ENCODE measurements around the gene KCNJ15. TPM values are rescaled to one million over a fixed set of nuclear protein-coding genes. Genes with fewer than 3 reads are reported as not detected.

KCNJ15 gene
- total RNA-seq, 1 donor from 2014 or later, result 0.40 TPM

DNA sequence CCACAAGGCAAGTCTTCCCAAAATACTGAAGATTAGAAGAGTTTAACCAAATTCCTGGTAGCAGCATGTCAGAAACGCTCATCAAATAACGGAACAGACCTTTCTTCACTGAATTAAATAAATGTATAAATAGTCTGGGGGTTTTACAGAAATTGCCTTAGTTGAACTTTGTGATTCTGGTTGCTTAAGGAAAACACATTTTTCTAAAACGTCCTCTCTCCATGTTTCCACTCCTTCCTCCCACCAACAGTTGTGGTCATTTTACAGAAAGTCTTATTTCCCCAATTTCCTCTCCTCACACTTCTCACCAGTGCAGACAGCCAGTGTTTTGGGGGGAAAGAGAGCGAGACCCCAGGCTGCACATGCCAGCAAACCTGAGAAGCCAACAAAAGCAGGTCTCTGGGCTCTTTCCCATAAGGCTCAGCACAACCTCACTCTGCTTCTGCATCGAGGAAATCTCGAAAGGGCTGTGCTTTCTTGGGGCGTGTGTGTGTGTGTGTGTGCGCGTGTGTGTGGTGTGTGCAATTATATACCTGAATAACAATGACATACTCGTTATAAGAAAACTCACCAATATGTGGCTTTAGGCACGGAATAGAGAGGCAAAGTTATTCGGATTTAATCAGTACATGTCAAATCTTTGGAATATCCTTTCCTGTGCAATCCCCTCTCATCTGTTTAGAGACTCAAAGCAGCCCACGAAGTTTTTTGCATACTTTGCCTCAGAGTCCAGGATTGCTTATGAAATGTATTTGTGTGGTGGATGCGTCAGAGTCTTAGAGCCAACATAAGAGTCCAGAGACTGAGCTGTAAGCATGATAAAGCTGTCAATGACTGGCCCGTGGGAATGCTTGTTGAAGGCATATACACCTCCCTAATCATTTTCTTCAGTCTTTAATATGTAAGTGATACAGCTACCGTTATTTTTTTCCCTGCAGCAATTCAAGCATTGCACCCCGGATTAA lies 2.0 kb downstream of the KCNJ15 start:
- Mint-ChIP-seq H3K4me1 (no peaks in the 10 kb centered on the region), H3K36me3 (ENCODE audit: low read depth) (no peaks in the 10 kb centered on the region), H3K27me3 (ENCODE audit: low read depth) (peaks cover 7% of the 10 kb centered on the region), H3K27ac (ENCODE audit: unreplicated experiment) (no peak overlapping the region), H3K4me3 (no peak overlapping the region), H3K9me3 (no peaks in the 10 kb centered on the region)
- TF ChIP-seq, protein P1, sequence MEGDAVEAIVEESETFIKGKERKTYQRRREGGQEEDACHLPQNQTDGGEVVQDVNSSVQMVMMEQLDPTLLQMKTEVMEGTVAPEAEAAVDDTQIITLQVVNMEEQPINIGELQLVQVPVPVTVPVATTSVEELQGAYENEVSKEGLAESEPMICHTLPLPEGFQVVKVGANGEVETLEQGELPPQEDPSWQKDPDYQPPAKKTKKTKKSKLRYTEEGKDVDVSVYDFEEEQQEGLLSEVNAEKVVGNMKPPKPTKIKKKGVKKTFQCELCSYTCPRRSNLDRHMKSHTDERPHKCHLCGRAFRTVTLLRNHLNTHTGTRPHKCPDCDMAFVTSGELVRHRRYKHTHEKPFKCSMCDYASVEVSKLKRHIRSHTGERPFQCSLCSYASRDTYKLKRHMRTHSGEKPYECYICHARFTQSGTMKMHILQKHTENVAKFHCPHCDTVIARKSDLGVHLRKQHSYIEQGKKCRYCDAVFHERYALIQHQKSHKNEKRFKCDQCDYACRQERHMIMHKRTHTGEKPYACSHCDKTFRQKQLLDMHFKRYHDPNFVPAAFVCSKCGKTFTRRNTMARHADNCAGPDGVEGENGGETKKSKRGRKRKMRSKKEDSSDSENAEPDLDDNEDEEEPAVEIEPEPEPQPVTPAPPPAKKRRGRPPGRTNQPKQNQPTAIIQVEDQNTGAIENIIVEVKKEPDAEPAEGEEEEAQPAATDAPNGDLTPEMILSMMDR (conservative IDR thresholded peaks at IDR 0.05), result no peak
- no peak for DNase-seq (ENCODE audit: low read depth, low spot score)

DNA sequence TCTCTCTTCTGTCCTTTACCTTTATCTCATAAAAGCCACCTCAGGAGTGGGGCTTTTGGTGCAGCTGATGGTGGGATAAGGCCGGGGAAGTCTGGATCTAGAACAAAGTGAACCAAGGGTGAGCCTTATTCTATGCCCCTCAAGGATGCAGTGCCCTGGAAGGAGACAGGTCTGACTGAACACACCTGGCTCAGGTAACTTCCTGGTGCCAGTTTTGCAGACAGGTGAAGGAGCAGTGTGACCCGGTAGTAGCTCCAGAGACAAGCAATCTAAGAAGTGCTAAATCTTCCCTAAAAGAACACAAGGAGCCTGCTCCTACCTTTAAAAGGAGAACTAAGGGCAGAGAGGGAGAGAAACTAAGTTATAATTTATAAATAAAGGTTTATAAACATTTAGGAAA lies 2.9 kb downstream of the KCNJ15 start:
- H3K4me3 Mint-ChIP-seq, result no peak overlapping the region
- no peaks in the 10 kb centered on the region for H3K36me3 Mint-ChIP-seq (ENCODE audit: low read depth)
- TF ChIP-seq, protein P1 (conservative IDR thresholded peaks at IDR 0.05), result no peak
- peaks cover 6% of the 10 kb centered on the region for H3K4me1 Mint-ChIP-seq
- H3K27ac Mint-ChIP-seq (ENCODE audit: unreplicated experiment), result no peak overlapping the region
- no peak for DNase-seq (ENCODE audit: low read depth, low spot score)
- H3K9me3 Mint-ChIP-seq, result no peaks in the 10 kb centered on the region
- H3K27me3 Mint-ChIP-seq (ENCODE audit: low read depth), result peaks cover 7% of the 10 kb centered on the region

DNA sequence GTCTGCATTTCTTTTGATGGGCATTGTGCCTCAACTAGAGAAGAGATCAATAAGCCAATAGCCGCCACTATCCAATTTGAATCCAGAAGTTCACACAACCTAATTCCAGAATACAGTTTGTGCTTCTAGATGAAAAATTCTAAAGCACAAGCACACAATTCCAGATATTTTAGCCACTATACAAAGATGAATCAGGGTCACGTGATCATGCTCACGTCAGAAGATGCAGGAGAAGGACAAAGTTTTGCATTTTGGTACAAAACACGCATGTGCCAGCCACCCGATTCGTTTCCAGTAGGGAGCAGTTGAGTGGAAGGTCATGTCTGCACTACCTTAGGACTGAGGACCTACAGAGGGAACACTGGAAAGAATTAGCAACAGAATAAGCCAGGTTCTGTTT lies 3.6 kb downstream of the KCNJ15 start:
- Mint-ChIP-seq H3K36me3 (ENCODE audit: low read depth) (no peaks in the 10 kb centered on the region), H3K4me1 (peaks cover 6% of the 10 kb centered on the region), H3K27ac (ENCODE audit: unreplicated experiment) (no peak overlapping the region), H3K4me3 (no peak overlapping the region), H3K9me3 (no peaks in the 10 kb centered on the region), H3K27me3 (ENCODE audit: low read depth) (peaks cover 7% of the 10 kb centered on the region)
- TF ChIP-seq, protein P1 (conservative IDR thresholded peaks at IDR 0.05), result no peak
- no peak for DNase-seq (ENCODE audit: low read depth, low spot score)

DNA sequence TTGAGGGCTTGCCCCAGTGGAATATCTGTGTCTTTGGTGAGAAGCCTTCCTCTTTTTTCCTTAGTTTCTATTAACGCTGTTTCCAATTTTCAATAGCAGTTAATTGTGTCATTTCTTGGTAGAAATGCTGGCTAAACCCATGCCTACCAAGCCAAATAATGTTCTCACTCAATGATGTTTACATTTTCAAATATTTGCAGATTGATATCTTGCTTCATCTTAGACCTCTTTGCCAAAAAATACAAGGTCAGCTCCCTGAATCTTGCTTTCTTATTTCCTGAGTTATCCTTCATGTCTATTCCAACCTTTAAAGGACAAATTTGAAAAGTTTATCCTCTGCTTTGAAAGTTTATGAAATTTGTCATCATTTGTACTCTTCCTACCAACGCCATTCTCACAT lies 5.1 kb downstream of the KCNJ15 start:
- peaks cover 6% of the 10 kb centered on the region for H3K4me1 Mint-ChIP-seq
- TF ChIP-seq, protein P1 (conservative IDR thresholded peaks at IDR 0.05), result no peak
- H3K36me3 Mint-ChIP-seq (ENCODE audit: low read depth), result no peaks in the 10 kb centered on the region
- no peaks in the 10 kb centered on the region for H3K9me3 Mint-ChIP-seq
- peaks cover 7% of the 10 kb centered on the region for H3K27me3 Mint-ChIP-seq (ENCODE audit: low read depth)
- no peak overlapping the region for H3K27ac Mint-ChIP-seq (ENCODE audit: unreplicated experiment)
- no peak for DNase-seq (ENCODE audit: low read depth, low spot score)
- H3K4me3 Mint-ChIP-seq, result no peak overlapping the region

DNA sequence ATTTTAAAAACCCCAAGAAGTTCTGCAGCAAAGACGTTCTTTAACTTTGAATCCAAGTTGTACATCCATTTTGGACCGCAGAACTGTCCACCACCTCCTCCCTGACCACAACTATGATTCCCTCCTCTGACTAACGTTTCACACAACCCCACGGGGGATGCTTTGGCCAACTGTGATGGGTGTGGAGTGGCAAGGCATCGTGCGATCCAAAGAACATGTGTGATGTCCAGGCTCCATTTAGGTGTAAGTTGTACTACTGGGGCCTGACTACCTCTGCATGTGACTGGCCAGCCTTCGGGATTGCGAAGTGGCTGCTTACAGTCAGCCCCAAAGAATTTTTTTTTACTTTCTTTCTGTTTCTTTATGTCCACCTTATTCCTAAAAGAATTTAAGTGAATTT lies 6.7 kb downstream of the KCNJ15 start:
- TF ChIP-seq, protein P1 (conservative IDR thresholded peaks at IDR 0.05), result no peak
- no peak overlapping the region for H3K27ac Mint-ChIP-seq (ENCODE audit: unreplicated experiment)
- H3K9me3 Mint-ChIP-seq, result no peaks in the 10 kb centered on the region
- H3K36me3 Mint-ChIP-seq (ENCODE audit: low read depth), result no peaks in the 10 kb centered on the region
- no peak for DNase-seq (ENCODE audit: low read depth, low spot score)
- H3K4me1 Mint-ChIP-seq, result peaks cover 6% of the 10 kb centered on the region
- H3K27me3 Mint-ChIP-seq (ENCODE audit: low read depth), result peaks cover 7% of the 10 kb centered on the region
- no peak overlapping the region for H3K4me3 Mint-ChIP-seq
